Measurements from ENCODE around the gene C22orf31.
A peak's percentile ranks its signal among the peaks of the same experiment; 100 is the strongest.
"Not testable (repeated sequence)": the region's sequence is repeated elsewhere in the genome, so short reads cannot be mapped to it uniquely, and the experiment has no call there.

The C22orf31 gene

DNA sequence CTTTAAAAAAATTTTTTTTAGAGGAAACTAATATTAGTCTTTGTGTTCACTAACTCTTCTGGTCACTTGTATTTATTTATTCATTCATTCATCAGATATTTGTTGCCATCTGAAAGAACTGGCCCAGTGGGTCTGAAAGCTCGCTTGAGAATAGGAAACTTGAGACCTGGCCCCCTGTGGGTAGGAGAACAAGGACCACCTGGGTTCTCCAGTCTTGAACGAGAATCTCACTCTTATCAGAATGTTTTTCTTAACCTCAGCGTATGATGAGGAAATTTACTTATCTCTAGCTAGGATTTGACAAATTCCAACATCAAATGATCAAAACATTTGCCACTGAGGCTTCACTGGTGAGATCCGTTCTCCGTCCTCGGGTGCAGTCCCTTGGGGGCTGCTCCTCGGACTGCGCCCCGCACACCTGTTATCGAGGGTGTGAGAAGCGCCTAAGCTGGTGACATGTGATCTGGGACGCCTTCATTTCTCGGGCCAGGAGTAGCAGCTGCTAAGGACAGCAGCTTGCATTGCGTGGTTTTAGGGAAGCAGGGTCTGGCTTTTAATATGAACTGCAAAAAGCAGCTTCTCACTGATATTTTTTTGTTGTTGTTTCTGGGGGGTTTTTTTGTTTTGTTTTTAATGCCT lies 6.3 kb downstream of the C22orf31 start:
- no peak for DNase-seq (ENCODE audit: low read depth)

DNA sequence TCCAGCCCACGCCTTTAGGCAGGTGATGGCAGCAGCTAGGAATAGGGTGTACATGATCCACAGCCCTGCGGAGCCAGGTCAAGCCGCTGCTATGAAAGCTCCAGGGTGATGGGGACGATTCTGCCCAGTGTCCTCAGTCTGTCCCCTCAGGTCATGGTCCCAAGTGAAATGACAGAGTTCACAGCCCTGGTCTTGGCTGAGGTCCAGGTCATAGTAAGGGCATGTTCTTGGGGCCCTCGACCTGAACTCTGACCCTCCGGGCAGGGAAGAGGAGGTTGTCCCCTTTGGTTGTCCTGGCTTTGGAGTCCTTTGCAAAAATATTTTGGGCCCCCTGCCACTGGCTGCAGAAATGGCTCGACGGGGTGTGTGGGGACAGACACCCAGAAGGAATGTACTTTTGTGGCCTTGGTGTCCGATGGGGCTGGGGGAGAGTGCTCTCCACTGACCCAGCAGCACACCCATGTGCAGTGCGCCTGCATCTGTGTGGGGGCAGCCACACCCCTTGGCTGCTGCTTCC lies 7.3 kb downstream of the C22orf31 start:
- no peak for DNase-seq (ENCODE audit: low read depth)

- no peak for DNase-seq (ENCODE audit: low read depth)
Observed at GRCh38 chr22:29053048-29053702, 8.5 kb downstream of the C22orf31 start.

- no peak for DNase-seq (ENCODE audit: low read depth)
Observed at GRCh38 chr22:29050457-29050856, 11.2 kb downstream of the C22orf31 start.

DNA sequence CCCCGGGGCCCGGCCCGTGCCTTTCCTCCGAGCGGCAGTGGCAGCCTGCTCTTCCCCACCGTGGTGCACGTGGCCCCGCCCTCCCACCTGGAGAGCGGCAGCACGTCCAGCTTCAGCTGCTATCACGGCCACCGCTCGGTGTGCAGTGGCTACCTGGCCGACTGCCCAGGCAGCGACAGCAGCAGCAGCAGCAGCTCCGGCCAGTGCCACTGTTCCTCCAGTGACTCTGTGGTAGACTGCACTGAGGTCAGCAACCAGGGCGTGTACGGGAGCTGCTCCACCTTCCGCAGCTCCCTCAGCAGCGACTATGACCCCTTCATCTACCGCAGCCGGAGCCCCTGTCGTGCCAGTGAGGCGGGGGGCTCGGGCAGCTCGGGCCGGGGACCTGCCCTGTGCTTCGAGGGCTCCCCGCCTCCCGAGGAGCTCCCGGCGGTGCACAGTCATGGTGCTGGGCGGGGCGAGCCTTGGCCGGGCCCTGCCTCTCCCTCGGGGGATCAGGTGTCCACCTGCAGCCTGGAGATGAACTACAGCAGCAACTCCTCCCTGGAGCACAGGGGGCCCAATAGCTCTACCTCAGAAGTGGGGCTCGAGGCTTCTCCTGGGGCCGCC lies 11.9 kb downstream of the C22orf31 start:
- DNase-seq (ENCODE audit: low read depth): no peak

GRCh38 chr22:29048822-29049654 lies 12.6 kb downstream of the C22orf31 start:
- no peak for DNase-seq (ENCODE audit: low read depth)

GRCh38 chr22:29044657-29045176 lies 16.9 kb downstream of the C22orf31 start:
- no peak for DNase-seq (ENCODE audit: low read depth)

GRCh38 chr22:29043906-29044575 lies 17.6 kb downstream of the C22orf31 start:
- no peak for DNase-seq (ENCODE audit: low read depth)

- no peak for DNase-seq (ENCODE audit: low read depth)
Observed at GRCh38 chr22:29041408-29041807, 20.2 kb downstream of the C22orf31 start.

GRCh38 chr22:29040385-29041275 lies 21.0 kb downstream of the C22orf31 start:
- DNase-seq (ENCODE audit: low read depth): peak; percentile 21

DNA sequence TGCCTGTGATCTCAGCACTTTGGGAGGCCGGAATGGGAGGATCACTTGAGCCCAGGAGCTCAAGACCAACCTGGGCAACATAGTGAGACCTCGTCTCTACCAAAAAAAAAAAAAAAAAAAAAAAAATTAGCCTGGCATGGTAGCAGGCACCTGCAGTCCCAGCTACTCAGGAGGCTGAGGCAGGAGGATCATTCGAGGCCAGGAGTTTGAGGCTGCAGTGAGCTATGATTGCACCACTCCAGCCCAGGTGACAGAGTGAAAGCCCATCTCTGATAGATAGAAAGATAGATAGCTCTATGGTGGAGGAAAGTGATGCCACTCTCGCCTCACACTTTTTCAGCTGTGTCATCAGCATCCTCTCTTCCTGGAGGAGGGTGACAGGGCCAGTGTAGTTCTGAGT lies 21.9 kb downstream of the C22orf31 start:
- not testable (repeated sequence) for DNase-seq (ENCODE audit: low read depth)

DNA sequence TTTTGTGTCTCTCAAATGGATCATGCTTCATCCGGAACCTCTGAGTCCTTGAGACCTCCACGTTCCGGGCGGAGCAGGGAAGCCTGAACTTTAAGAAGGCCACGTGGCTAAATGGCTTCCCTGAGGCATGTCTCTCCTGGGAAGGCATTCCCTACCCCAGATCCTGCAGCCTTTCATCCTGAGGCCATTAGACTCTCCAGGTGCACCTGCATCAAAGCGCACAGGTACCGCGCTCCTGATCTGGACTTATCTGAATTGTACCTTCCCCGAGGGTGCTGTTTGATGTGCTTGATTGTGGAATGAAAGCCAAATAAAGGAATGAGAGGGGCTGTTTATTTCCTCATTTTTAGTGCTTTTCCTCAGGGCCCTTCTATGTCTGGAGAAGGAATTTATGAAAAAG lies 22.5 kb downstream of the C22orf31 start:
- no peak for DNase-seq (ENCODE audit: low read depth)

- DNase-seq (ENCODE audit: low read depth): no peak
Observed at GRCh38 chr22:29037340-29037932, 24.2 kb downstream of the C22orf31 start.

GRCh38 chr22:29032584-29032983 lies 29.0 kb downstream of the C22orf31 start:
- no peak for DNase-seq (ENCODE audit: low read depth)

- no peak for DNase-seq (ENCODE audit: low read depth)
Observed at GRCh38 chr22:29032014-29032475, 29.6 kb downstream of the C22orf31 start.

DNA sequence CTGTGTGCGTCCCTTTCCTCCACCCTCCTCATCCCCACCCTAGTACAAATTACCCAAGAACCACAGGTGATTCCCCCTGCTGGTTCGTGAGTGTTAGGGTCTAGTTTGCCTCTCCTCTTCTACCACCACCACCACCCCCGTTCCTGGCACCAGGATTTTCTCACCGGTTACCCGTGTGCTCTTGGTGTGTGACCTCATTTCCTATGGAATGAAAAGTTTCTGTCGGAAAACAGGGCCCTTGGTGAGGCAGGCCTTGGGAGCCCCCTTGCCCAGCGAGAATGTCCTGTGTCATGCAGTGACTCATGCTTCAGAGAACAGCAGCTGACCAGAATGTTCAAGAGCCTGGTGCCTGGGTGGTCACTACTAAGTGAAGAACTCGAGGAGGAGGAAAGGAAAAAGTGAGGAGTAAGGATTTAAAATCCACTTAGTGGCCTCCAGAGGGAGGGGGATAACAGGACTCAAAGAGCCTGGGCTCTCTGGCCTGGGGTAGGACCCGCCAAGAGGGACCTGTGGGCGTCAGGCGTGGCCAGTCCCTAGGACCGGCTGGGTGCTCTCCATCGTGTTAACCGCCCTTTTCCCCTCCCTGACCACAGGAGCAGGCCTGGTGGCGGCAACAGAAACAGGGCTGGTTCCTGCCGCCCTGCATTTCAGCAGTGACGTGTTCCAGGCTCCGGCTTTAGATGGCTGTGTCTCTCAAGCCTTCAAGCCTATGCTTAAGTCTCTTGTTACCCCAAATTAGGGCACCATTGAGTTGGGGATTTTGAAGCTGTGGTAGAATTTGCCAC lies 30.2 kb downstream of the C22orf31 start:
- no peak for DNase-seq (ENCODE audit: low read depth)

DNA sequence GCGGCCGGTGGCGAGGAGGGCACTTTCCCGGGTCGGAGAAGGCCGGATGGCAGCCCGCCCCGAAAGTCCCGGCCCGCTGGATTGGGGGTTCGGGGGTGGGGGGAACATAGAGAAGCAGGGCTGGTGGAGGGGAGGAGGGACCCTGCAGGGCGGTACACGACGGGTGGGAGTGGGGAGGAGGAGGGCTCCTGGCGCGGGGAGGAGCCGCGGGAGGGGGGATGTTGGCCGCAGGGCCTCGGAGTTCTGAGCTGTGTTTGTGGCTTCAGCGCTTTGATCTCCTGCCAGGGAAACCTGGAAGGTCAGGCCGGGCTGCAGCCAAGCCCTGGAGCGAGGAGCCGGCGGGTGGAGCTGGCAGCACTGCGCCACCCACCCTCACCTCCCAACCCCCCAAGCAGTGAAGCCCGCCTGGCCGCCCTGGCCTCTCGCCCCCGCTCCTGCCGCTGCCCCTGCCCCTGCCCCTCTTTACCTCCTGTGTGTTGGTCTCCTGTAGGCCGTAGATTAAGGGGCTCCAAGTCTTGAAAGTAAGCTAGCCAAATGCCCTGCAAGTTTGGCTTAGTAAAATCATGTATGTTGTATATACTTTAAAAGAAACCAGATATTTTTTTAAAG lies 30.9 kb downstream of the C22orf31 start:
- DNase-seq (ENCODE audit: low read depth): no peak

DNA sequence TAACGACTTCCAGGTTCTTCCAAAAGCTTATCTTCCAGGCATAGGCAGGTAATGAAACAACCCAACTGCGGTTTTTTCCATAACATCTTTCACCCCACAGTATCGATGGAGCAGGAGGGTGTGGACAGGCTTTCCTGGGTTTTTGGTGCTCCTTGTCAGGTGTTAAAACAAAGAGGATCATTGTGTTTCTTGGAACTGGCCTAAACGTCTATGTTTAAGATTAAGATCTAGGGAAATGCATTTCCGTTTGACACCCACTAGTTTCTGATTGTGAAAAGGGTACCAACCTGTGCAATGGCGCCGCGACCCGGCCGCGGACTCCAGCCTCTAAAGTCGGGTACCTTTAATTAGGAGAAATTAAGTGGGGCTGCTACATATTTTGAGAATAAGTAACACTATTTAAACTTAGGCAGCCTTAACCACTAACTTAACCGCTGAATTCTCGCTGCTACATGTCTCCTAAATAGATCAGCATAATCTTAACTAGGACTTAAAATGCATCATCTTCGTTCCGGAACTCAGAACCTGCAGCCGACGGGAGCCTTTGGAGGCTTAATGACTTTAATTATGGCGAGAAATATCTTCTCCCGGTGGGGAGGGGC lies 31.5 kb downstream of the C22orf31 start:
- DNase-seq (ENCODE audit: low read depth): no peak

Data from T-helper 22 cell (primary cell).